Stimulated activated CD4-positive, alpha-beta T cell treated with anti-CD3 and anti-CD28 coated beads, Interleukin-4, amount 100 ng/mL, for 24 hours (primary cell): Measurements from ENCODE around the gene DMXL1.

Experiments
- DNase-seq: peaks from one replicate; pipeline ENCODE4 v3.0.0-alpha.2; 2020

Gene DMXL1, protein sequence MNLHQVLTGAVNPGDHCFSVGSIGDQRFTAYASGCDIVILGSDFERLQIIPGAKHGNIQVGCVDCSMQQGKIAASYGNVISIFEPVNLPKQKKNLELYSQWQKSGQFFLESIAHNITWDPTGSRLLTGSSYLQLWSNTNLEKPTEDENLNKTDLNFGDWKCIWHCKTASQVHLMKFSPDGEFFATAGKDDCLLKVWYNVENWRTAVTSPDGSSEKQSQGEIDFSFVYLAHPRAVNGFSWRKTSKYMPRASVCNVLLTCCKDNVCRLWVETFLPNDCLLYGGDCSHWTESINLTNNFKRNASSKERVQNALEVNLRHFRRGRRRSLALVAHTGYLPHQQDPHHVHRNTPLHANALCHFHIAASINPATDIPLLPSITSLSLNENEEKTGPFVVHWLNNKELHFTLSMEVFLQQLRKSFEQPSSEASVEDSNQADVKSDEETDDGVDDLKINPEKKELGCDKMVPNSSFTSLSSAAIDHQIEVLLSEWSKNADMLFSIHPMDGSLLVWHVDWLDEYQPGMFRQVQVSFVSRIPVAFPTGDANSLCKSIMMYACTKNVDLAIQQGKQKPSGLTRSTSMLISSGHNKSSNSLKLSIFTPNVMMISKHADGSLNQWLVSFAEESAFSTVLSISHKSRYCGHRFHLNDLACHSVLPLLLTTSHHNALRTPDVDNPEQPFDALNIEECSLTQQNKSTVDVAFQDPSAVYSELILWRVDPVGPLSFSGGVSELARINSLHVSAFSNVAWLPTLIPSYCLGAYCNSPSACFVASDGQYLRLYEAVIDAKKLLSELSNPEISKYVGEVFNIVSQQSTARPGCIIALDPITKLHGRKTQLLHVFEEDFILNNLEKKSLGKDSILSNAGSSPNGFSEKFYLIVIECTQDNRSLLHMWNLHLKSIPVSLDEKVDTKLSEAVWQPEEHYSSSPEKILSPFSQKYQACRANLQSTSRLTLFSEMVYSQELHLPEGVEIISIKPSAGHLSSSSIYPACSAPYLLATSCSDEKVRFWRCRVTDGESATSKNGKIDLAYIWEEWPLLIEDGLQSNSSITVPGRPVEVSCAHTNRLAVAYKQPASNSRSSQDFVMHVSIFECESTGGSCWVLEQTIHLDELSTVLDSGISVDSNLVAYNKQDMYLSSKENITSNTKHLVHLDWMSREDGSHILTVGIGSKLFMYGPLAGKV (N-terminal part only)

DNA sequence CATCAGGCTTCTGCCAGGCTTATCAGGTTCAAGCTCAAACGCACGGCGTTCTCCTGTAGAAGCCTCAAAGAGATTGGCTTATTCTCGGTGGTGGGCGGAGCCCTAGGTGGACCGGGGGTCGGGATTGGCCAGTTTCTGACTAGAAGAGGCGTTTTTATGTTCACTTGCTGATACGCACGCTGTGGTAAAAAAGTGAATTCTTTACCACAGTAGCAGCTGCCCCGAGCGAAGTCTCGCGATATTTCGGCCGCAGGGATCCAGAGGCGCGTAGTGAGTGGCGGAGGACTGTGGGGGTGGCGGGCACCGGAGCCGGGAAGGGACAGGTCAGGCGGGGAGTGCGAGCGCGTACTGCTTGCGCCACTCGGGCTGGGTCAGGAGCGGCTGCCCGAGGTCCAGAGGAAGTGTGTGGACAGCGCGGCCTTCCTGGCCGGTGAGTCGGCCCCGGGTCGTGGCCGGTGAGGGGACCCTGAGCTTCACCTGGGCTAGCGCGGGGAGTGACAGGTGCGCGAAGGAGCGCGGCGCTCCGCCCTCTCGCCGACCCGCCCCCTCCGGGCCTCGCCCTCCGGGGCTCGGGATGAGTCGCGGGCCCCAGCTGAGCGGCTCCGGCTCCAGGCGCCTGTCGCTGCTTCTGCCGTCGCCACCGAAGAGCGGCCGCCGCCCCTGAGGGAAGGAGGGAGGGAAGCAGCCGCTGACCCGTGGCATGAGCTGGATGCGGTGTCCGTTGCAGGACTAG lies at the start of gene DMXL1:
Gene DMXL1, plus strand, starts transcription at position 260 of the 733 bp plus-strand sequence. CDS start 483 bp downstream, outside the sequence.
- DNase-seq, result peak; percentile 99

DNA sequence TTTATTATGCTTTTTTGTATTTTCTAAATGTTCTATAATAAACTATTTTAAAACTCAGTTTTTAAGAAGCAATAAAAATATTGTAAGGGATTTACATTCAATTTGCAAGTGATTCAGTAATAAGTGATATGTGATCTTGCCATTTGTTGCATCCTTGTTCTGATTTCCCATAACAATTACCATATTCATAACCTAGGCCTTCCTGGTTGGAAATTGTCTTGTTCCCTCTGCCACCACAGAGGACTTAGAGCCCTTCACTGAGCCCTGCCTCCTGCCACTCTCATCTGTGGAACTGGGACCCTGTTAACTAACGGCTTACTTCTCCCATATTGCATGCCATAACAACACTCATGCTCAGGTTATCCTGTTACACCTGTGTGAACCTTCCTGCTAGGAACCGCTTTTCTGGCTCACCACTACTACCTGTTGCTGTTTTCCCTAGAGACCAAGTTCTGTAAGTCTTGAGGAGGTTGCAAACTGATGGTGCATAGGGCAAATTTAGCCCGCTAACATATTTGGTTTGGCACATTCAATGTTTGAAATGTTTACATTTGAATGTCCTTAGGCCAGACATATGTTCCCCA lies 49.6 kb upstream of the DMXL1 start:
- DNase-seq, result no peak

DNA sequence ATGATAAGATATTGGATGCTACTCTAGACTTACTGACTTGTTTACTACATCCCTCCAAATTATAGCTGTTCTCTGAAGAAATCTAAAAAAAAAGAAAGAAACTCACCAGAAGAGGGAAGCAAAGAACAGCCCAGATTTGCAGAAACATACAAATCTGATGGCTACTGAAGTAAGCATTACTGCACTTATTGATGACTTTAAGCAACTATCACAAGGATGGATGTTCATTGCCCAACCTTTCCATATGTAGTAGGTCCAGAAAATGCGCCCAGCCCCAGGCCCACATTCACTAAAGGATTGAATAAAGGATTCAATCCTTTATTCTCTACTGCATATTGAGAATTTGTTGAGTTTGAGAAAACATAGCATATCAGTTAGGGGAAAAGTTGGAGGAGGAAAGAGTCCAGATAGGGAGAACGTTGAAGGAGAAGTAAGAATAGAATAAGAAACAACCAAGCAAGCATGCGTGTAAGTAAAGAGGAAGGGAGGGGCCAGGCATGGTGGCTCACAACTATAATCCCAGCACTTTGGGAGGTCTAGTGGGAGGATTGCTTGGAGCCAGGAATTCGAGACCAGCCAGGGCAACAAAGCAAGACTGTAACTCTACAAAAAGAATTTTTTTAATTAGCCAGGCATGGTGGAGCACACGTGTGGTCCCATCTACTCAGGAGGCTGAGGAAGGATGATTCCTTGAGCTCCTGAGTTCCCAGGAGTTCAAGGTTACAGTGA lies 48.7 kb upstream of the DMXL1 start:
- no peak for DNase-seq

DNA sequence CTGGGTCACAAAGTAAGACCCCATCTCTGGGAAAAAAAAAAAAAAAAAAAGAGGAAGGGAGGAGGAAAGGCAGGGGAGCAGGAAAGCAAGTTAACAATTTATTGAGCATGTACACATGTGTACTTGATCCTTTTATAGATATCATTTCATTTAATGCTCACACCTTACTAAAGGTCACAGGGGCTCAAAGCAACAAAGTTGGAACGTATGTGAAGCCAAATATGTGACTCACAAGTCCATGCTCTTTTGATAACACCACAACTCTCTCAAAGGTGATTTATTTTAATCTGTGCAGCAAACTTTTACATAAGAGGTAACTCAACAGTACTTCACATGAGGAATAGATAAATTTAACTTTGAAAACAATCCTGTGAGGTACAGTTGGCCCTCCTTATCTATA lies 48.1 kb upstream of the DMXL1 start:
- no peak for DNase-seq

DNA sequence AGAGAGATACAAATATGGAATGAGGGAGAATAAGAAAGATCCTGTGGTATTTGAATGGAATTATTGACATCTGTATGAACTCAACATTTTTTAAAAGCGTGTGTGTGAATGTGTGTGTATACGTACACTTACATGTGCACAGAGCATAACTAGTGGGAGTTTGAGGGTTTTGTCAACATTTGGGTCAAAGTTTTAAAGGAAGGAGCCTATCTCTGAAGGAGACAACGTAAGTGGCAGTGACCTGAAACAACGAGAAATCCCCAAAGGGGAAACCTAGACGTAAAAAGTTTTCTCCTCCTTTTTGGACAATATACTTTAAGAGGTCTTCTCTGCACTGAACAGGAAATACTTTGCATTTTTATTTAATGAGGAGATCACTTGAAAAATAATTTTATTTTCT lies 42.3 kb upstream of the DMXL1 start:
- DNase-seq, result no peak

DNA sequence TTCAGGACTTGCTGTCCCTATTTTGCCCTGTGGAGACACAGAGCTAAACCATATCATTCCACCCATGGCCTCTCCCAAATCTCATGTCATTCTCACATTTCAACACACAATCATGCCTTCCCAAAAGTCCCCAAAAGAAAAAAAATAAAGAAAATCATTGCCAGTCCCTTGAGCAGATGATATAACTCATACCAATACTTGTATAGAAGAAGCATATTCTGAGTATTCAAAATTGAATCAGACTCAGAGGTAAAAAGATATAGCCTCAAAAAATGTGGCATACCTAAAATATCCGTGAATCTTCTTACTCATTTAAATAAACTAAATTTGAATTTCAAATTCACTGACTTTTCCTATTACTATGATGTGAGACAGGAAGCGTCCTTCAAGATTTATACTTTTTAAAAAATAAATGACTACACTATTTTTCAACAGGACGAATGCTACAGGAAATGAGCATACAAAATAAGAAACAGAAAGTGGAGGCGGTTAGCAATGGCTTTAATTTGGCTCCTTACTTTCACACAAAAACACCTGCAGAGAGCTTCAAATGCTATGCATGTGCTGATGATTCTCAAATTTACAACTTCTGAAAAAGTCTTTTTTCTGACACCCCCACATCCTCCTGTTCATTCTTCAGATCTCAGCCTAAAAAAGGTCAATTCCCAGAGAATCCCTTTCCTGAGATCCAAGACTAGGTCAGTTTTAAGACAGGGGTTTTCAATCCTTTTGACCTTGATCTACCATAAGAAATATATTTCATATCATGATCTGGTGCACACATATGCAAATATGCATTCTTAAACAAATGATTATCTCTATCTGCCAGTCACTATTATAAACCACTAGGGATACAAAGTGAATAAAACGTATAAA lies 39.6 kb upstream of the DMXL1 start:
- DNase-seq, result no peak

DNA sequence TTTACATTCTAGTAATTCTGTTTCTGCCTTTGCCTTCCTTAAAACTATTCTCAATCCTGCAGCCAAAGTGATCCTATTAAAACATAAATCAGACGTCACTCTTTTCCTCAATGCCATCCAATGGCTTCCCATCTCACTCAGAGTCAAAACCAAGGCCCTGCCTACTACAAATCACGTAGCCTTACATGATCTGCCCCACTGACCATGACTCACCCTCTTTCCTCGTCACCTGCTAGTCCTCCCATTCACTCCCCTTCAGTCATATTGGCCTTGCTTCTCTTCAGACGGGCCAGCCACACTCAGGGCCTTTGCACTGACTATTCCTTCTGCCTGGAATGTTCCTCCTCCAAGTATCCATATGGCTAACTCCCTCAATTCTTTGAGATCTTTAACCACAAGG lies 39.0 kb upstream of the DMXL1 start:
- DNase-seq, result peak; percentile 16

DNA sequence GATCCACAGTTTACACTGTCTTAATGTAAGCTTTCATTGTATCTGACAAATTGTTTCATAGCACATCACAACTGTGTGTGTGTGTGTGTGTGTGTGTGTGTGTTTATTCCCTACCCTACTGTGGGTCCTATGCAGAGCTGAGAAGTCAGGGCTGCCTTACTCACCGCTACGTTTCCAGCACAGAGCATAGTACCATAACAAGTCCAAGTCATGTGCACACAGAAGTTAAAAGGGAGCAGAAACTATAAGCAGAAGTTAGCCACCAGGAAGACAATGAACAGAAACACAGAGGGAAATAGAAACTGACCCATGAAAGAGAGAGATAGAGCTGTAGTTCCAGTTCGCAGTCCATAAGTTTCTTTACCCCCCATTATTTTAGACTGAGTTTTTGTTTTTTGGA lies 38.2 kb upstream of the DMXL1 start:
- DNase-seq, result no peak

DNA sequence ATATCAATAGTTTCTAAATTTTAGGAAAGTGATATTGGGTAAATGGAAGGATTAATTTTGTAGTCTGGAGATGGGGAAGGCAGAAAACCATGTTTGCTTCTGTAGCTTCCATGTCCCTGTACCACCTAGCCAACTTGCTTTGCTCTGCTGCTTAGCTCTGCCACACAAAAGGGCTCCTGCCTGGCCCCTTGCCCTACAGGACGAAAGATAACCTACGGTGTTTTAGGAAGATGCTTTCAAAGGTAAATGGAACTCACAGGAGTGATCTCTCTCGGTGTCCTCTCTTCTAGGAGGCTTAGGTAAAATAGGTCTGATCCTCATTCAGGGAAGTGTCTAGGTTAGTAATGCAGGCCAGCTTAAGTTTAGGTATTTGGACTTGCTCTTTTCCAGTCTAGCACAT lies 37.8 kb upstream of the DMXL1 start:
- no peak for DNase-seq

DNA sequence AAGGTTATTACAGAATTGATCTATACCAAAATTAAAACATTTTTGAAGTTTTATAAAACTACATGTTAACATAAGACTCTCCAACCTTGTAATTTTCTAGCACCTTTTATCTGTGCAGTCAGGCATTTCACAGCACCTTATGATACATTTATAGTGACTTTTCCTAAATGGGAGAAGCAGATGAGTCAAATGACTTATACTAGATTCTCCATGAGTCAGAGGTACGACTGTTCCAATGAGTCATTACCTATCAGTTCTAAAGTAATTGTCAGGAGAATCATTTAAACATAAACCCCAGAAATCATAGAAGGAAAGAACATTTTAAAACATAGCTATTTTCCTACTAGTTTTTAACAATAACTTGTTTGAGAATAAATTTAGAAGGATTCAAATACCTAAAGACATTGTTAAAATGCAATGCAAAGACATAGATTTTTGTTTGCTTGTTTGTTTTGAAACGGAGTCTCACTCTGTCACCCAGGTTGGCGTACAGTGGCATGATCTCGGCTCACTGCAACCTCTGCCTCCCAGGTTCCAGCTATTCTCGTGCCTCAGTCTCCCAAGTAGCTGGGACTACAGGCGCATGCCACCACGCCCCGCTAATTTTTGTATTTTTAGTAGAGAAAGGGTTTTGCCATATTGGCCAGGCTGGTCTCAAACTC lies 34.7 kb upstream of the DMXL1 start:
- no peak for DNase-seq

DNA sequence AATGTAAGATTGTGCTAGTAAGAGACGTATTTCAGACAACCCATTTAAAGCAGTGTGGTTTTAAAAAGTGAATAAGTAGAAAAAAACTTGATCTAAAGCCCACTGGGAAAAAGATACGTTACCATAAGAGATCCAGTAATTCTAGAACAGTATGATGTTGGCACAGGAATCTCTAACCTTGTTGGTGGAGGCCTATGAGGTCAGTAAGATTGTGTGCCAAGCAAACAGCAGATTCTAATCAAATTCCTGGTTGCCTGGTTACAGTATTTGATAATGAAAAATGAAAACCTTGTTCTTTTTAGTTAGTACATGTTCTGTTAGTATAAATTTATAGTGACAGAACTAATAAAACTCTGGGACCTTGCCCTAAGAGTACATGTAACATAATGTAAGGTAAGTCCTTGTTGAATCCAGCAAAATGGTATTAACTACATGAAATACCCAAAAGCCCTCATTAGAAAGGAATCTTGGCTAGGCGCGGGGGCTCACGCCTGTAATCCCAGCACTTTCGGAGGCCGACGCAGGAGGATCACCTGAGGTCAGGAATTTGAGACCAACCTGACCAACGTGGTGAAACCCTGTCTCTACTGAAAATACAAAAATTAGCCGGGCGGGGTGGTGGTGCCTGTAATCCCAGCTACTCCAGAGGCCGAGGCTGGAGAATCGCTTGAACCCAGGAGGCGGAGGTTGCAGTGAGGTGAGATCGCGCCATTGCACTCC lies 33.2 kb upstream of the DMXL1 start:
- DNase-seq, result no peak

DNA sequence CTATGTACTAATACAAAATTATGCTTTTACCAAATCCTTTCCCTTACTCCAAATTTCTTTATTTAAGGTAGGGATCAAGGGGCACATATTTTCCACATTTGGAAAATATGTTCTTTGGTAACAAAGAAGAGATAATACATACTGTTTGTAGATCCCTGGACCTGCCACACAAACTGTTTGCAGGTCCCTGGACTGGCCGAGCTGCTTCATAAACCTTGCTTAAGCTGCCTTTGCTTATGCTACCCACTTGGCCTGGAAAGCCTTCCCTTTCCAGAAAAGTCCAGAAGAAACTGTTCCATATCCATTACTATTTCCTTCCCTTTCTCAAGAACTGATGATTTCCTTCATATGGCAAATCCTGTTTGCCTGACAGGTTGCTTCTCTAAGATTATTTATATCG lies 22.6 kb upstream of the DMXL1 start:
- DNase-seq, result no peak

DNA sequence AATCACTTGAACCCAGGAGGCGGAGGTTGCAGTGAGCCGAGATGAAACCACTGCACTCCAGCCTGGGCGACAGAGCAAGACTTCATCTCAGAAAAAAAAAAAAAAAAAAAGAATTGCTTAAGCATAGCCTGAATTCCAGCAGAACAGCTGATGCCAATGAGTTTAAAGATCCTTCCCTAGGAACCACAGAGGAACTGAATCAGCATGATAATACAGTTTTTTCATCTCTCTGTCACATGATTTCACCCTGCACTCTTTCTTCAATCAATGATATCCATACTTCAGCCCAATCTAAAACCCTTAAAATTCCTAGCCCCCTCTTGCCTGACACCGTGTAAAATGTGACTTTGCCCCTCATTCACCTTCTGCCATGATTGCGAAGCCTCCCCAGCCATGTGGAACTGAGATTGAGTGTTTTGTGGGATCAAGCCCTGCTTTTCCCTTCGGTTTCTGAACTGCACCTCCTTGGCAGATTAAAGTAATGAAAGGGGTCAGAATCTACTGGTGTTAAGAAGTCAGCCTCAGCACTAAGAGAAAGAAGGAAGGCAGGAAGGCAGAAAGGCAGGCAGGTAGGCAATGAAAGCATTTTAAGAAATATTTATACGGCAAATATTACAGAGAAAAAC lies 20.9 kb upstream of the DMXL1 start:
- no peak for DNase-seq

DNA sequence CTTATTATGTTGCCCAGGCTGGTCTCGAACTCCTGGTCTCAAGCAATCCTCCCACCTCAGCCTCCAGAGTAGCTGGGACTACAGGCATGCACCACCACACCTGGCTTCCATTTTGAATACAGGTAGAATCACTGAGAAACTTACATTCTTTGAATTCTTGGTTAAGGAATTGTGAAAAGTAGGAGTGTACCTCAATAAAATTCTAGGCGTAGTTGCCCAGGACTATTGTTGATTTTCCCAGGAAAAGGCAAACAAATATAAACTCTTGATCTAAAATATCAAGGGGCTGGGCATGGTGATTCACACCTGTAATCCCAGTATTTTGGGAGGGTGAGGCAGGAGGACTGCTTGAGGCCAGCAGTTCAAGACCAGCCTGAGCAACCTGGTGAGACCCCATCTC lies 16.8 kb upstream of the DMXL1 start:
- no peak for DNase-seq

DNA sequence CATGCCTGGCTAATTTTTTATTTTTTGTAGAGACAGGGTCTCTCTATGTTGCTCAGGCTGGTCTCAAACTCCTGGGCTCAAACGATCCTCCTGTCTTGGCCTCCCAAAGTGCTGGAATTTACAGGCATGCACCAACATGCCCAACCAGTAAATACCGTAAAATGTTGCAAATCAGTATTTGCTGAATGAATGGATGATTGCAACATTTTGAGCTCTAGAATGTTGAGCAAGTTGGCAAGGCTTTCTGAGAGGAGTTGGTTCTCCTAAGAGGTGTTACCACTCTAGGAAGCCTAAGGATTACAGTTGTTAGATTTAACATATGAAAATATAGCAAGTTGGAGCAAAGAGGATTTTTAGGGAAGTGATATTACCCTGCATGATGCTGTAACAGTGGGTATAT lies 15.6 kb upstream of the DMXL1 start:
- no peak for DNase-seq

DNA sequence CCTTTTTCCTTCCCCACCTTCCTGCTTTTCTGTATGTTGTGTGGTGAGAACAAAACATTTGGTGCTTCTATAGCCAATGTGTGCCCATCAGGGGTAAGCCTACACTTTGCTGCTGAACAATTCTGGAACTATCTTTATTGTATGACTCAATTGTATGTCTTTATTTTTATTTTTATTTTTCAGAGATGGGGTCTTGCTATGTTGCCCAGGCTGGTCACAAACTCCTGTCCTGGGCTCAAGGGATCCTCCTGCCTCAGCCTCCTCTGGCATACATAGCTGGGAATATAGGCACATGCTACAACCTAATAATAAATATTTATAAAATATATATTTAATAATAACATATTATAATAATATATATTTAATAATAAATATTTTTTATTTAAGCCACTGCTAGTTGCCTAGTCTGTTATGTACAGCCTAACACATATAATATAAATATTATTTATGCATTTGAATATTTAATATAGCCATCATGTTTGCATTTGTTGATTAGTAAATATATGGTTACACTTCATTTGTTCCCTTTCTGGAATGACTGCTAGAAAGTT lies 11.8 kb upstream of the DMXL1 start:
- no peak for DNase-seq

DNA sequence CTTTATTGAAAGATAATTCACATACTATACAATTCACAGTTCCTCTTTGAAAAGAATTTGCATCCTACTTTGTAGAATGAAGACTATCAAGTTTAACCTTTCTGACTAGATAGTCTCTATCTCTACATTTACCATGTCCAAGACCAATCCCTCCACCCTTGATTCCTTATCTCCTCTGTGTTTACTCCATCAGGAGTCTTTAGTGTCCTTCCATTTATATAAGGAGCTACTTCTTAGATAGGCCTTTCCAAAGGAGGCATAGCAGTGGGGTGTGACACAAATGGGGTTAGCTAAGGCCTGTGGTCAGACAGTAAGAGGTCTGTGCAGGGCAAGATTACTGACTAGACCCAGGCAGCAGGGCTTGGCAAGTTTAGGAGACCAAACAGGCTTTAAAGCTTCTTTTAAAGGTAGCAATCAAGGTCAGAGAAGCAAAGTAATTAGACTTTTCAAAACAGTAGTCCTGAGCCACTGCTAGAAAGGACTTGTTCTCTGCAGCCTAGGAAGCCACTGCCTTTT lies 11.1 kb upstream of the DMXL1 start:
- DNase-seq, result no peak
